Dendritic cell treated with granulocyte-macrophage colony-stimulating factor and Interleukin-4, amounts not matched to agents 40 ng/mL and 50 ng/mL, for 4 days (primary cell): ENCODE data around the gene TLX2.

Experiments used
- H3K27ac Mint-ChIP-seq: one replicate; pipeline ENCODE4 v1.8.0; 2022; ENCODE audit warnings: mild to moderate bottlenecking, mixed read lengths
- H3K27me3 Mint-ChIP-seq: one replicate; pipeline ENCODE4 v1.8.0; 2022; ENCODE audit warnings: mild to moderate bottlenecking, mixed read lengths
- H3K36me3 Mint-ChIP-seq: one replicate; pipeline ENCODE4 v1.8.0; 2022; ENCODE audit warnings: low read depth, mixed read lengths
- H3K4me1 Mint-ChIP-seq: one replicate; pipeline ENCODE4 v1.8.0; 2022; ENCODE audit warnings: low read depth, mixed read lengths
- H3K4me3 Mint-ChIP-seq: one replicate; pipeline ENCODE4 v1.8.0; 2022; ENCODE audit warnings: mild to moderate bottlenecking, moderate library complexity, mixed read lengths
- H3K9me3 Mint-ChIP-seq: one replicate; pipeline ENCODE4 v1.8.0; 2022; ENCODE audit warnings: mixed read lengths
- intact Hi-C: fragments of 100-400 bp; cut with micrococcal nuclease; formaldehyde crosslinking; loops from one replicate; pipeline ENCODE4 v1.15.0; 2022

Gene TLX2

GRCh38 chr2:74486141-74486540 is 28.1 kb upstream of the TLX2 start:
- no peak overlapping the region for H3K27ac Mint-ChIP-seq
- no peaks in the 10 kb centered on the region for H3K9me3 Mint-ChIP-seq
- H3K27me3 Mint-ChIP-seq, result no peaks in the 10 kb centered on the region
- no peak overlapping the region for H3K4me3 Mint-ChIP-seq
- H3K4me1 Mint-ChIP-seq, result peaks cover 32% of the 10 kb centered on the region
- H3K36me3 Mint-ChIP-seq, result peaks cover 70% of the 10 kb centered on the region
- intact Hi-C loops, result no loop called here

- Mint-ChIP-seq H3K9me3 (no peaks in the 10 kb centered on the region), H3K27ac (no peak overlapping the region), H3K4me3 (no peak overlapping the region), H3K27me3 (no peaks in the 10 kb centered on the region), H3K4me1 (peaks cover 15% of the 10 kb centered on the region), H3K36me3 (peaks cover 80% of the 10 kb centered on the region)
- intact Hi-C loops, result no loop called here
These were observed 25.4 kb upstream of the TLX2 start for GRCh38 chr2:74488643-74489481.

GRCh38 chr2:74489906-74490305 is 24.3 kb upstream of the TLX2 start:
- H3K4me3 Mint-ChIP-seq, result no peak overlapping the region
- H3K27ac Mint-ChIP-seq, result no peak overlapping the region
- no peaks in the 10 kb centered on the region for H3K9me3 Mint-ChIP-seq
- peaks cover 83% of the 10 kb centered on the region for H3K36me3 Mint-ChIP-seq
- no peaks in the 10 kb centered on the region for H3K27me3 Mint-ChIP-seq
- peaks cover 8% of the 10 kb centered on the region for H3K4me1 Mint-ChIP-seq
- intact Hi-C loops, result no loop called here

GRCh38 chr2:74491648-74492544 is 22.4 kb upstream of the TLX2 start:
- no peak overlapping the region for H3K4me3 Mint-ChIP-seq
- intact Hi-C loops, result no loop called here

GRCh38 chr2:74493546-74493945 is 20.7 kb upstream of the TLX2 start:
- H3K36me3 Mint-ChIP-seq, result peaks cover 57% of the 10 kb centered on the region
- no peaks in the 10 kb centered on the region for H3K9me3 Mint-ChIP-seq
- H3K27ac Mint-ChIP-seq, result no peak overlapping the region
- H3K27me3 Mint-ChIP-seq, result peaks cover 28% of the 10 kb centered on the region
- peaks cover 13% of the 10 kb centered on the region for H3K4me1 Mint-ChIP-seq
- no peak overlapping the region for H3K4me3 Mint-ChIP-seq
- intact Hi-C loops, result no loop called here

More at GRCh38 chr2:74491648-74492544, 22.4 kb upstream of the TLX2 start:
- Mint-ChIP-seq H3K36me3 (peaks cover 63% of the 10 kb centered on the region), H3K27ac (no peak overlapping the region), H3K27me3 (peaks cover 13% of the 10 kb centered on the region), H3K9me3 (no peaks in the 10 kb centered on the region), H3K4me1 (peaks cover 2% of the 10 kb centered on the region)

GRCh38 chr2:74495440-74495839 is 18.8 kb upstream of the TLX2 start:
- intact Hi-C loops, result loop anchor here (5.0 kb wide), 1 partner anchor 37 kb away; no protein-coding TSS in a partner anchor
- Mint-ChIP-seq H3K36me3 (peaks cover 38% of the 10 kb centered on the region), H3K9me3 (no peaks in the 10 kb centered on the region), H3K27ac (no peak overlapping the region), H3K4me3 (no peak overlapping the region), H3K27me3 (peaks cover 47% of the 10 kb centered on the region), H3K4me1 (peaks cover 29% of the 10 kb centered on the region)

GRCh38 chr2:74496997-74497776 is 17.1 kb upstream of the TLX2 start:
- Mint-ChIP-seq H3K4me3 (peak overlapping the region; percentile 69), H3K27me3 (peaks cover 64% of the 10 kb centered on the region), H3K9me3 (no peaks in the 10 kb centered on the region), H3K4me1 (peaks cover 40% of the 10 kb centered on the region), H3K27ac (no peak overlapping the region), H3K36me3 (peaks cover 21% of the 10 kb centered on the region)
- intact Hi-C loops, result loop anchor here (5.0 kb wide), 1 partner anchor 35 kb away; no protein-coding TSS in a partner anchor

GRCh38 chr2:74497777-74498499 is 16.3 kb upstream of the TLX2 start:
- Mint-ChIP-seq H3K4me1 (peaks cover 46% of the 10 kb centered on the region), H3K27ac (peak overlapping the region; percentile 45), H3K4me3 (peak overlapping the region; percentile 69), H3K27me3 (peaks cover 67% of the 10 kb centered on the region), H3K9me3 (no peaks in the 10 kb centered on the region), H3K36me3 (peaks cover 19% of the 10 kb centered on the region)
- intact Hi-C loops, result loop anchor here (5.0 kb wide), 1 partner anchor 34 kb away; no protein-coding TSS in a partner anchor

- Mint-ChIP-seq H3K27ac (peak overlapping the region; percentile 45), H3K36me3 (peaks cover 19% of the 10 kb centered on the region), H3K9me3 (no peaks in the 10 kb centered on the region), H3K4me3 (peak overlapping the region; percentile 69), H3K27me3 (peaks cover 67% of the 10 kb centered on the region), H3K4me1 (peaks cover 52% of the 10 kb centered on the region)
- intact Hi-C loops, result loop anchor here (5.0 kb wide), 1 partner anchor 34 kb away; no protein-coding TSS in a partner anchor
These were observed 15.6 kb upstream of the TLX2 start for GRCh38 chr2:74498500-74499266.

GRCh38 chr2:74499267-74499939 is 14.8 kb upstream of the TLX2 start, which contains the start of gene LBX2:
Gene LBX2, minus strand, starts transcription at chr2:74499603. Its CDS starts 66 bp downstream, at chr2:74499537.
- peaks cover 20% of the 10 kb centered on the region for H3K36me3 Mint-ChIP-seq
- H3K9me3 Mint-ChIP-seq, result no peaks in the 10 kb centered on the region
- intact Hi-C loops, result loop anchor here (5.0 kb wide), 1 partner anchor 33 kb away; no protein-coding TSS in a partner anchor
- H3K27ac Mint-ChIP-seq, result peak within 1 kb of the TSS; percentile 45
- H3K27me3 Mint-ChIP-seq, result peaks cover 67% of the 10 kb centered on the region
- peak within 1 kb of the TSS; percentile 69 for H3K4me3 Mint-ChIP-seq
- peaks cover 59% of the 10 kb centered on the region for H3K4me1 Mint-ChIP-seq

- intact Hi-C loops, result loop anchor here (5.0 kb wide), 1 partner anchor 32 kb away; no protein-coding TSS in a partner anchor
- H3K27ac Mint-ChIP-seq, result no peak overlapping the region
- peaks cover 65% of the 10 kb centered on the region for H3K4me1 Mint-ChIP-seq
- H3K27me3 Mint-ChIP-seq, result peaks cover 67% of the 10 kb centered on the region
- H3K4me3 Mint-ChIP-seq, result peak overlapping the region; percentile 22
- H3K9me3 Mint-ChIP-seq, result no peaks in the 10 kb centered on the region
- peaks cover 27% of the 10 kb centered on the region for H3K36me3 Mint-ChIP-seq
These were observed 14.2 kb upstream of the TLX2 start for GRCh38 chr2:74499940-74500577.
